B cell (primary cell): ENCODE measurements around the gene MAD1L1. TPM values are rescaled to one million over a fixed set of nuclear protein-coding genes. Genes with fewer than 3 reads are reported as not detected.

Source experiments
- ATAC-seq: fragments of 200-7000 bp; cut with Tn5 transposase; one replicate; pipeline ENCODE4 v1.10.0; 2021; ENCODE audit warnings: low read depth, mild to moderate bottlenecking, moderate number of reproducible peaks, moderate library complexity
- CTCF ChIA-PET: fragments of 350-600 bp; sonication (Branson Sonifier 250); formaldehyde crosslinking; loops from one replicate; lab custom pipeline; 2021; ENCODE audit warnings: antibody characterized with exemption, inconsistent platforms; lab: Charles Lee
- POLR2A ChIA-PET: fragments of 350-600 bp; sonication (Branson Sonifier 250); formaldehyde crosslinking; loops from one replicate; lab custom pipeline; 2021; ENCODE audit warnings: antibody characterized with exemption; lab: Charles Lee
- DNase-seq: peaks from one replicate; pipeline ENCODE4 v3.0.0; 2013
- H2AFZ ChIP-seq: 2 replicates; pipeline ENCODE4 v1.6.1; 2012; ENCODE audit warnings: mild to moderate bottlenecking, low read depth, low read length; ENCODE audit not compliant: insufficient read depth, poor library complexity, severe bottlenecking
- H3K27ac ChIP-seq, 2 donors: 1 replicate in 1 of 2; 2 replicates in 1 of 2; pipeline ENCODE4 v1.5.1; 2012 to 2013; ENCODE audit warnings: low read length in 2 of 2, mild to moderate bottlenecking in 2 of 2, moderate library complexity in 1 of 2
- H3K27me3 ChIP-seq, 4 experiments: fragments of 200-600 bp in 1 of 4; sonication (generic) in 1 of 4; replicated peaks in 1 of 4; 1 replicate in 2 of 4; 2 replicates in 2 of 4; pipeline versions ENCODE4 v1.6.1 to v1.7.0; 2013 to 2016; ENCODE audit warnings: low read length in 3 of 4, mild to moderate bottlenecking in 2 of 4, mixed read lengths in 1 of 4, moderate library complexity in 1 of 4; ENCODE audit not compliant: insufficient read depth in 4 of 4, control insufficient read depth in 3 of 4; ENCODE audit errors: control extremely low read depth in 1 of 4
- H3K36me3 ChIP-seq, 2 experiments: replicated peaks in 1 of 2; 1 replicate in 1 of 2; 2 replicates in 1 of 2; pipeline versions ENCODE4 v1.6.1 to v1.7.1; 2013; ENCODE audit warnings: low read length in 1 of 2; ENCODE audit not compliant: insufficient read depth in 2 of 2, control insufficient read depth in 1 of 2; ENCODE audit errors: control extremely low read depth in 1 of 2, extremely low read depth in 1 of 2
- H3K4me1 ChIP-seq, 2 donors: fragments of 200-600 bp in 1 of 2; sonication (generic) in 1 of 2; 1 replicate in 1 of 2; 2 replicates in 1 of 2; pipeline versions ENCODE4 v1.5.1 to v1.6.1; 2013 to 2017; ENCODE audit warnings: low read length in 2 of 2; ENCODE audit not compliant: control insufficient read depth in 2 of 2, insufficient read depth in 2 of 2
- H3K4me2 ChIP-seq: replicated peaks from 2 replicates; pipeline ENCODE3; 2012; ENCODE audit warnings: mild to moderate bottlenecking, low read depth, low read length; ENCODE audit not compliant: poor library complexity, severe bottlenecking
- H3K4me3 ChIP-seq, 5 experiments: fragments of 200-600 bp in 1 of 5; sonication (generic) in 1 of 5; 1 replicate in 3 of 5; 2 replicates in 2 of 5; pipeline versions ENCODE4 v1.5.1 to v1.7.0; 2011 to 2016; ENCODE audit warnings: low read length in 4 of 5, mild to moderate bottlenecking in 4 of 5, low read depth in 2 of 5, control low read depth in 1 of 5, moderate library complexity in 1 of 5; ENCODE audit not compliant: insufficient read depth in 1 of 5; ENCODE audit errors: control extremely low read depth in 1 of 5, extremely low read depth in 1 of 5
- H3K79me2 ChIP-seq: fragments of 200-600 bp; sonication (generic); one replicate; pipeline ENCODE4 v1.6.0; 2016; ENCODE audit warnings: low read length; ENCODE audit not compliant: control insufficient read depth, insufficient read depth
- H3K9ac ChIP-seq: fragments of 200-600 bp; sonication (generic); 2 replicates; pipeline ENCODE4 v1.6.1; 2017; ENCODE audit warnings: mild to moderate bottlenecking, low read length, moderate library complexity
- H3K9me3 ChIP-seq, 3 donors: one replicate each; pipeline versions ENCODE4 v1.6.1 to v1.7.1; 2013; ENCODE audit warnings: low read length in 2 of 3; ENCODE audit not compliant: control insufficient read depth in 2 of 3, insufficient read depth in 1 of 3; ENCODE audit errors: control extremely low read depth in 1 of 3
- H4K20me1 ChIP-seq: 2 replicates; pipeline ENCODE4 v1.6.0; 2012; ENCODE audit warnings: mild to moderate bottlenecking, low read length; ENCODE audit not compliant: insufficient read depth, control insufficient read depth, poor library complexity, severe bottlenecking
- H3K27ac Mint-ChIP-seq: one replicate; pipeline ENCODE4 v1.8.0; 2021; ENCODE audit warnings: mixed read lengths
- H3K27me3 Mint-ChIP-seq: one replicate; pipeline ENCODE4 v1.8.0; 2021; ENCODE audit warnings: mixed read lengths
- H3K4me1 Mint-ChIP-seq: one replicate; pipeline ENCODE4 v1.8.0; 2021; ENCODE audit warnings: mixed read lengths
- H3K4me3 Mint-ChIP-seq: one replicate; pipeline ENCODE4 v1.8.0; 2021; ENCODE audit warnings: mixed read lengths
- H3K9me3 Mint-ChIP-seq: one replicate; pipeline ENCODE4 v1.8.0; 2022; ENCODE audit warnings: mixed read lengths; ENCODE audit not compliant: insufficient read depth
- CTCF ChIP-seq: fragments of 200-600 bp; IDR thresholded peaks from one replicate; pipeline ENCODE4 v1.8.0; 2022; ENCODE audit warnings: antibody characterized with exemption, mild to moderate bottlenecking
- EZH2 ChIP-seq: IDR thresholded peaks from 2 replicates; pipeline ENCODE4 v1.6.1; 2012; ENCODE audit warnings: borderline replicate concordance, low read depth, mild to moderate bottlenecking, moderate library complexity, low read length; ENCODE audit not compliant: insufficient read depth, poor library complexity, severe bottlenecking
- WGBS: methylation state at CpG from one replicate; pipeline ENCODE4 v1.1.5; 2013; ENCODE audit warnings: missing lambda C conversion rate; ENCODE audit not compliant: insufficient coverage; 5-methylcytosine and 5-hydroxymethylcytosine counted together
- intact Hi-C: fragments of 100-400 bp; cut with micrococcal nuclease; formaldehyde crosslinking; loops from one replicate; pipeline ENCODE4 v1.10.0; 2022
- polyA plus RNA-seq: library from polyadenylated mRNA; depleted of rRNA; stranded (reverse); fragments of >200 nt; gene quantifications from 2 replicates; pipeline ENCODE4 v1.2.3, GENCODE V29; 2012
- total RNA-seq, 2 donors: library from RNA; stranded (reverse); fragments of 120-200 nt in 1 of 2; gene quantifications; 1 replicate in 1 of 2; 2 replicates in 1 of 2; pipeline versions ENCODE4 v1.2.3 to v1.2.4, GENCODE V29; 2013 to 2022

Gene MAD1L1
- total and polyA plus RNA-seq, 2 donors (not counting 1 experiment from before 2014, with no cell fraction given) = 86.7 to 110 TPM

- Mint-ChIP-seq H3K27ac (no peak overlapping the region), H3K9me3 (no peaks in the 10 kb centered on the region), H3K4me1 (peaks cover 52% of the 10 kb centered on the region), H3K27me3 (no peaks in the 10 kb centered on the region), H3K4me3 (no peak overlapping the region)
- ATAC-seq = no peak
- Histone ChIP-seq H3K79me2 (peaks cover 29% of the 10 kb centered on the region), H4K20me1 (peaks cover 16% of the 10 kb centered on the region), H3K4me1 (peaks cover 42 to 47% of the 10 kb centered on the region in 2 donors), H3K4me2 (no peak overlapping the region), H3K27me3 (no peaks in the 10 kb centered on the region), H2AFZ (no peak overlapping the region), H3K9ac (no peak overlapping the region), H3K27ac (no peak overlapping the region), H3K9me3 (peaks cover 0 to 4% (median 0%) of the 10 kb centered on the region in 3 donors), H3K4me3 (no peak overlapping the region), H3K36me3 (peaks cover 0 to 6% of the 10 kb centered on the region in 2 experiments)
- no peak for TF ChIP-seq CTCF
- TF ChIP-seq EZH2 = no peak
- DNase-seq = no peak
- 98% methylated on average over 16 of the region's 20 CpGs for WGBS
- ChIA-PET POLR2A (no interaction called here), CTCF (no interaction called here)
- intact Hi-C loops = no loop called here
These were observed 137.3 kb downstream of the MAD1L1 start for GRCh38 chr7:2095436-2095835.

- peaks cover 33 to 38% of the 10 kb centered on the region in 2 donors for H3K4me1 ChIP-seq
- Mint-ChIP-seq H3K4me1 (peaks cover 44% of the 10 kb centered on the region), H3K27me3 (no peaks in the 10 kb centered on the region), H3K27ac (no peak overlapping the region), H3K9me3 (no peaks in the 10 kb centered on the region), H3K4me3 (no peak overlapping the region)
- H3K9me3 ChIP-seq = peaks cover 0 to 4% (median 0%) of the 10 kb centered on the region in 3 donors
- peaks cover 0 to 6% of the 10 kb centered on the region in 2 experiments for H3K36me3 ChIP-seq
- H3K27ac ChIP-seq = no peak overlapping the region
- ATAC-seq (no peak), DNase-seq (no peak)
- H3K79me2 ChIP-seq = peaks cover 27% of the 10 kb centered on the region
- no peak overlapping the region for H3K4me3 ChIP-seq
- H3K4me2 ChIP-seq = no peak overlapping the region
- TF ChIP-seq EZH2 (no peak), CTCF (no peak)
- 97% methylated on average over 7 of the region's 13 CpGs for WGBS
- peaks cover 16% of the 10 kb centered on the region for H4K20me1 ChIP-seq
- intact Hi-C loops = no loop called here
- no peak overlapping the region for H2AFZ ChIP-seq
- ChIA-PET POLR2A (no interaction called here), CTCF (no interaction called here)
- H3K9ac ChIP-seq = no peak overlapping the region
- H3K27me3 ChIP-seq = no peaks in the 10 kb centered on the region
These were observed 138.2 kb downstream of the MAD1L1 start for GRCh38 chr7:2094454-2095045.
